GM19438 (cell line): ENCODE measurements around the gene IPMK.
"Not testable (repeated sequence)": the region's sequence is repeated elsewhere in the genome, so short reads cannot be mapped to it uniquely, and the experiment has no call there.

Experiments
- ATAC-seq: cut with Tn5 transposase; IDR thresholded peaks from one replicate; pipeline ENCODE4 v1.9.1; 2021; ENCODE audit warnings: low read depth; ENCODE audit not compliant: unreplicated experiment

IPMK gene

DNA sequence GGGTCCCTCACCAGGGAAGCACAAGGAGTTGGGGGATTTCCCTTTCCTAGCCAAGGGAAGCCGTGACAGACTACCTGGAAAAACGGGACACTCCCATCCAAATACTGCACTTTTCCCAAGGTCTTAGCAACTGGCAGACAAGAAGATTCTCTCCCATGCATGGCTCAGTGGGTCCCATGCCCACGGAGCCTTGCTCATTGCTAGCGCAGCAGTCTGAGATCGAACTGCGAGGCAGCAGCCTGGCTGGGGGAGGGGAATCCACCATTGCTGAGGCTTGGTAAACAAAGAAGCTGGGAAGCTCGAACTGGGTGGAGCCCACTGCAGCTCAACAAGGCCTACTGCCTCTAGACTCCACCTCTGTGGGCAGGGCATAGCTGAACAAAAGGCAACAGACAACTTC lies 37.8 kb downstream of the IPMK start:
- not testable (repeated sequence) for ATAC-seq

DNA sequence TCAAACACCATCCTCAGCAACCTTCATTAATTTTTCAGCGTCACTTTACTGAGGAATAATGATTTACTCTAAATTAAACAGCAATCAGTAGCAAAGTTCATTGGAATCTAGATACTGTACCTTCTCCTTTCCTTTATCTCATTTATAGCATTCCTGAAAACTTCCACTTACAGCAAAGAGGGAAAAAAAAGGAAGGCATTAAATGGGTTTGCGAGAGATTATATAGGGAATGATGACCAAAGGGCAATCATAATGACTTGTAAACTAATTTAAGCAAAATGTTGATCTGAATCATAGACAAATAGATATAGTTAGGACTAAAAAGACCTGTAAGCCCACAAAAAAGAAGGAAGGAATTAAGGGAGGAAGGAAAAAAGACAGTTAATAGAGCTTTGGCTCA lies 42.0 kb downstream of the IPMK start:
- no peak for ATAC-seq

DNA sequence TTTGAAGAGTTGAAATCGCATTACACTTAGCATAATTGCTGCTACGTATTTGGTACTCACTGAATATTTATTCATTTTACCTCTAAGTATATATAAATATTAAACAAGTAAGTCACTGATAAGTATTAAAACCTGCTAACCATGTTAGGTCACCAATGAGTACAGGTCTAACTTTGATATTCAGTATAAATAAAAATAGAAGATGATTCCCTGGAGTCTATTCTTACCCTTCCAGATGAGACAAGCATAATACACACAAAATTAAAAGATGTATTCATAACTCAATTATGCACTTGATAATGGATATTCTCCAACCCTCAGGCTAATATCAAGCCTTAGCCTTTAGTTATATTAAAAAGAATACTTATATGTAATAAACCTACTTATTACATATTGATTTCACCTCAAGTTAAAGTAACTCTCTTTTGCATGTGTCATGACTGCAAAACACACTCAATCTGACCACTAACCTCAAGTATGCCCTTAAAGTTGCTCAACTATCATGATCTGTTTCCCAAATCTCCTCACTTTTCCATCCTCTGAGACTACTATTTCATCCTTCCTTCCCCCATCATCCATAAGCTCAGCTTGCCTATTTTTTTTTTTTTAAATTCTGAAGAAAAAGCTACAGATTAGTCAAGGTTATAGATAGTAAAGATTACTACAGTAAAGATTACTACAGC lies 46.8 kb downstream of the IPMK start:
- ATAC-seq = no peak

DNA sequence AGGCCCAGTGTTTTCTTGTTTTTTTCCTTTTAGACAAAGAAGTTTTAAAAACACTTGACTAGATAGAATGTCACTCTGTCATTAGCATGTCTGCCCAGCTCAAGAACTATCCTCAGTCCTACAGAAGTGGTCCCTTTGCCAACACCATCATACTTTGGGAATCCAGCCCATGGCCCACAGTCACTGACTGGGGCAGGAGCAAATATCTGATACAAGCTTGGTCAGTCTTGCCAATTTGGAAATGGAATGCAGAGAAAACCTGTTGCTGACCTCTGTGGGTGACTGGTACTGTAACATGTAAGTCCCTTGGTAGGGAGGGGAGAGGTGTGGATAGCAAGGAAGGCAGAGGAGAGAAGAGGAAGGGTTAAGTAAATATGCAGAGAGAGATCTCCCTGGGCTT lies 47.8 kb downstream of the IPMK start:
- no peak for ATAC-seq

DNA sequence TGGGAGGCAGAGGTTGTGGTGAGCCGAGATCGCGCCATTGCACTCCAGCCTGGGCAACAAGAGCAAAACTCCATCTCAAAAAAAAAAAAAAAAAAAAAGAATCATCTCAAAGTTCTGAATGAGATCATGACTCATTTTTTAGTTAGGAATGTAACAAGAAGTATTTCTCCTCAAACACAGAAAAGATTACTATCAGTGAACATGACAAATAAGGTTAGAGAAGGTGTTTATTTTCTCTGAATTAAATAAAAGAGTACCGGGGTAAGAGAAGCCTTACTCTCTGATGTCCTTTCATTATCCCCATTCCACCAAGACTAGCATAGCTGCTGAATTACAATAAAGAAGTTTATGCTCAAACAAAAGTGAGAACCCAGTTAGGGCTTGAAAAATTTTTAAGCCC lies 50.1 kb downstream of the IPMK start:
- no peak for ATAC-seq

DNA sequence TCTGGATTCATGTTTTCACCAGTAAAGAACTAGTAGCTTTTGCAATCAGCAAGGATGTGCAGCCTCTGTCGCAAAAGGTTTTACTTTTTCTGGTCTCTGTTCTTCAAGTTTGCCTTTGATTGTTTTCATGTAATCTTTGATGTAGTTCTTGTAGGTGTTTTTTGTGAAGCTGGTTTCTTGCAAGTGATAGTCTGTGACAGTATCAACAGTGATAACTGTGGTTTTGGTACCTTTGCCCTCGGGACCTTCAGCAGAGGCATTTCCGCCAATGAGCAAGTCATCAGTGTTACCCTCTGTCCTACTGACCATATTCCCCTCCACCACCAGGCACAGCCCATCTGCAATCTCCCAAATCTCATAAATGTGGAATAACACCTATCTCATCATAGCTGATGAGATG lies 55.1 kb downstream of the IPMK start:
- ATAC-seq = no peak

DNA sequence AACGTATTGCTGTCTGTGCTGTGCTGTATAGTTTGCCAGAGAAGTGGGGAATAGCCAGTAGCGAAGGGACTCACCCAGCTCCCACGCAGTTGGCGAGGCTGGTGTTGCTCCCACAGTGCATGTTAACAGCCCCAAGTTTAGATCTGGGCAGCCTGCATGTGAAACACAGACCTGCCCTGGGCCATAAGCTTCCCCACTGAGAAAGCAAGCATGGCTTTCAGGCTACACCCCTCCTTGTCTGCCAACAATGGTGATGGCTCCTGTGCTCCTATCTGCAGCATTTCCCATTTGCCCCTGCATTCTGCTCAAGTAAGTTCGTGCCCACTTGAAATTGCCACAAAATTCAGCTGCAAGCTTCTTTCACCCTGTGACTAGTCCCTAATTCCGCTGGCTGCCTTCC lies 57.5 kb downstream of the IPMK start:
- ATAC-seq = no peak

DNA sequence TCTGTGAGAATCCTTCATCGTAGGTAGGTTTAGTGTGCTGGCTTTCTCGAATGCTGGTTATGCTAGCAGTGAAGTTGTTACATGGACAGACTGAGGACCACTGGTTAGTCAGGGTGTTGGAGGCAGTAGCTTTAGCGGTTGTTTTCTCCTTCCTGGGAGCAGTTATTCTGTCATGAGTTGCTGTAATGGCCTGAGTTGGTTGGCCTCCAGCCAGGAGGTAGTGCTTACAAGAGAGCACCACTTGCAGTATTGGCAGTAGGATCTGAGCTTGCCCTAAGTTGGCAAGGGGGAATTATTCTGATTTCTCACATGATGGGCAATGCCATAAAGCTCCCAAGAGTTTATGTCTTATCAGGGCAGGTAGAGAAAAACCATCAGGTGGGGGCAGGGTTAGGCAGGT lies 58.0 kb downstream of the IPMK start:
- no peak for ATAC-seq

DNA sequence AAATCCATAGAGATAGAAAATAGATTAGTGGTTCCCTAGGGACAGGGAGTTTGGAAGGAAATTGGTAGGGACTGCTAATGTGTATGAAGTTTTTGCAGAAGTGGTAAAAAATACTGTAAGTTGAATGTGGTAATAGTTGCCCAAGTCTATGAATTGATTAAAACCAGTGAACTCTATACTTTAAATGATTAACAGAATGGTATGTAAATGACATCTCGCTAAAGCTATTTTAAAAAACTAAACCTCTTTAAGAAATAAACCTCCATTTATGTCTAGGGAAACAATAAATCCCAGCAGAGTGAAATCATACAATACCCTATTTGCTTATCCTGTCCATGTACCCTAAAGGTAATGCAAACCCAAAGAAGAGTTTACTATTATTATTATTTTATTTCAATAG lies 61.4 kb downstream of the IPMK start:
- ATAC-seq = no peak

DNA sequence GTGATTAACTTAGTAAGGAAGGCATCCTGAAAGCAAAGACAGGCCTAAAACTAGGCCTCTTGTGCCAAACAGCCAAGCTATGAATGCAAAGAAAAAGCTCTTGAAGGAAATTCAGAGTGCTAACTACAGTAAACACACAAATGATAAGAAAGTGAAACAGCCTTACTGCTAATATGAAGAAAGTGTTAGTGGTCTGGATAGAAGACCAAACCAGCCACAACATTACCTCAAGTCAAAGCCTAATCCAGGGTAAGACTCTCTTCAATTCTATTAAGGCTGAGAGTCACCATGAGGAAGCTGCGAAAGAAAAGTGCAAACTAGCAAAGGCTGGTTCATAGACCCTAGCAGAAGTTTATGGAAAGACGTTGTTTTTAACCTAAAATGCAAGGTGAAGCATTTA lies 66.0 kb downstream of the IPMK start:
- ATAC-seq = peak; percentile 61

DNA sequence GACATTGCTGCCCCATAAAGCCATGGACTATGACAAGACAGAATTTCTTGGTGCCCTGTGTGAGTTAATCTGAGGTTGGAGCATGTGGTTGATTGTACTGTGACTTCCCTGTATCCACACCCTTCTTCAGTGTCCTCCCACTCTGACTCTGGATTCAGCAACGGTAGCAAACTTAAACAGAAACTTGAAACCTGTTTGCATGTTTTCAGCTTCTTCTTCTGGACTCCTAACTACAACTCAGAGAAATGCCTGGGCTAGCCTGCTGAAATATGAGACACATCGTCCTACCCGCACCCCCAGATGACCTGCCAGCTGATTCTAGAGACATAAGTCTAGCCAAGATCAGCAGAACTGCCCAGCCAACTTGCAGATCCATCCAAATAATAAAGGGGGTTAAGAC lies 78.4 kb downstream of the IPMK start:
- no peak for ATAC-seq

DNA sequence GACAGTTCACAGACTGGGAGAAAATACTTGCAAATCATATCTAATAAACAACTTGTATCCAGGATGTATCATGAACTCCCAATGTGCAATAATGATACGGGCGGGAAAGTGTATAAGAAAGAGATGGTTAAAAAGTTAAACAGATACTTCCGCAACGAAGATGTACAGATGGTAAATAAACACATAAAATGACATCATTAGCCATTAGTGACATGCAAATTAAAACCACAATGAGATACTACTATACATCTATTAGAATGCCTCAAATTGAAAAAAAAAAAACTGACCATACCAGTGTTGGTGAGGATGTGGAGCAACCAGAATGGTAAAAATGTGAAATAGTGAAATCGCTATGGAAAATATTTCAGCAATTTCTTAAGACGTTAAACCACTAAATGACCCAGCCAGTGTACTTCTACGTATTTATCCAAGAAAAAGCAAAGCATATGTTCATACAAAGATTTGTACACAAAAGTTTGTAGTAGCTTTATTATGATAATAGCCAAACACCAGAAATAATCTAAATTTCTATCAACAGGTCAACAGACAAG lies 83.5 kb downstream of the IPMK start:
- no peak for ATAC-seq

DNA sequence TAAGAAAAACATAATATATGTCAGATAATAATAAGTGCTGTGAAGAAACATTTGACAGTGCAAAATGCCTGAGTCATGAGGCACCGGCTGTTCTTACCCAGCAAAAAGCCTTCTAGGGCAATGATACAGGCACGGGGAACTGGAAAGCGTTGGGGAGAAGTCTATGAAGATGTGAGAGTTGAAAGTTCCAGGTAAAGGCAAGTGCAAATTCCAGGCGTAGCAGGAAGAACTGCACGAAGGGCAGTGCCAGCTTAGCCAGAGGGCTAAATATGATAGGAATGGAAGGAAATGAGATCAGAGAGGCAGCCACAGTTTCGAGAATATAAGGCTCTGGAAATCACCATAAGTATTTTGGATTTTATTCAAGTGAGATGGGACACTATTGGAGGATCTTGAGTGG lies 87.0 kb downstream of the IPMK start:
- ATAC-seq = no peak

DNA sequence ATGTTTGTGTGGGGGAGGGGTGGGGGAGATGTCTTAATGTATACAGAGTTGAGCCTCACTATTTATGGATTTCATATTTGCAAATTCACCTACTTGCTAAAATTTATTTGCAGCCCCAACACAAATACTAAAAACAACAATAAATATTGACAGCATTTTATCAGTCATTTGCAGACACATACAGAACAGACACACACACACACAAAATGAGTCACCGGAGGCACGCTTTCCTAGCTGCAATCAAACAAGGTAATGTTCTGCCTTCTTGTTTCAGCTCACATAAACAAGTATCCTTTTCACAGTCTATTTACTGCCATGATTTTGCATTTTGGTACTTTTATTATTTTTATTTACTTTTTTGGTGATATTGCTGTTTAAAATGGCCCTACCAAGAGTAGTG lies 88.5 kb downstream of the IPMK start:
- ATAC-seq = no peak

DNA sequence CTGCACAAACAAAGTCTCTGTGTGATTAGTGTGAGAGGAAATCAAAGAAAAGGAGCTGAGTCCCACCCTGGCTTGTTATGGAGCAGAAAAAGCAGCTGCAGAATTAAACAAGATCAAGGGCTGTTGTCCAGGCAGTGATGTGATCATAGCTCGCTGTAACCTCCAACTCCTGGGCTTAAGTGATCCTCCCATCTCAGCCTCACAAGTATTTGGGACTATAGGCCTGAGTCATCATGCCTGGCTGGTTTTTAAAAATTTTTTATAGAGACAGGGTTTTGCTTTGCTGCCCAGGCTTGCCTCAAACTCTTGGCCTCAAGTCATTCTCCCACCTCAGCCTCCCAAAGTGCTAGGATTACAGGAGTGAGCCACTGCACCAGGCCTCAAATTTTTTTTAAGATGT lies 88.9 kb downstream of the IPMK start:
- no peak for ATAC-seq

DNA sequence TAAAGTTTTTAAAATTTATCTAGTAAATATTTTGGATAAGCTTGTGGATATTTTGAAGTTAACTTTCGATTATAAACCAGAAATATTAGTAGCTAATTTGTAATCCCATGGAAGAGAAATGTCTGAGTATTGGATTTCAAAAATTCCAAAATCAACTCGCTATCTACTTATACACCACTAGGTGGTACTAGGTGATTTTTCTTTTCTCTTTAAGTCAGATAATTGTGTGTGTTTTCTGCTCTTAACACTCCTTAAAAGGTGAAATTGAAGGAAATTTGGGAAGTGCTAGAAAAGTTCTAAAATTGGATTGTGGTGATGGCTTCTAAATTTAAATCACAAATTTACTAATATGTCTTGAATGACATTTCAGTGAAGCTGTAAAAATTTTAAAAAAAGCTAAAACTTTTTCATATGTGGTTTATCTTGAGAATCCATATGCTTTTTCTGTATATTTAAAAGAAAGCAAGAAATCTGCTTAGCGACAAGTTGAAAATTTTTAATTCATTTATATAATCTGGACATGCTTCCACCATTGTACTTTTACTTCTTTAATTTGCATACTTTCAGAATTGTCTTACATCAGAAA lies 90.2 kb downstream of the IPMK start:
- ATAC-seq = no peak

DNA sequence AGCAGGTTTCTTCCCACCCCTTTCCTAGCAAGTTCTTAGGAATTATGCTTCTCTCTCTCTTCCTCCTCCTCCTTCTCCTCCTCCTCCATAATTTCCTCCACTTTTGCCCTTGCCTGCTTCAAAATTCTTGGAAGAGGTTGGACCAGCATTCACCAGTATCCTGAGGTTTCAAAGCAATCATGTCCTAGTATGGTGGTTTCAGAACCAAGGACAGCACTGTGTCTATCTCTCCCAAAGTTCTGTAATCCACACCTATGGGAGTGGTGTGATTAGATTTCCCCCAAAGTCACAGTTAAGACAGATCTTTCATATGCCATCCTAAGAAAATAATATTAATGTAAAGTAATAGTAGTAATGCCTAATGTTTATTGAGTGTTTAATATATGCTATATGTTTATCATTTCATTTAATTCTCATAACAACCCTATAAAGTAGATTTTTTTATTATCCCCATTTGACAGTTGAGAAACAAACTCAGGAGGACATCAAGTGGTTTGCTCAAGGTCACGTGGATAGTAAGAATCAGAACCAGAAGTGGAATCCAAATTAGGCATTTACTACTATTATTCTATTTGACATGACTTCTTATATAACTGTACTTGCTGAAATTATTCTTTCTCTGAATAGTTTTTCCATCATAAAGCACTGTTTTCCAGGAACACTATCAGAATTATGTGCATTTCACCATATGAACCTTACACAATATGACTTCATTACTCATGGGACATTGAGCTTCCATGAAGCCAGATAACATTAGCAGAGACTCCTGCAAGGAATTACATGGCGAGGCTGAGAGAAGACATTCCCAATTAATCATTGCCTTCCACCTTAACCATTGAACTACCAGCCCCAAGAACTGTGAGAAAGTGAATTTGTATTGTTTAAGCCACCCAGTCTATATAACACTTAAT lies 91.4 kb downstream of the IPMK start:
- ATAC-seq = no peak

DNA sequence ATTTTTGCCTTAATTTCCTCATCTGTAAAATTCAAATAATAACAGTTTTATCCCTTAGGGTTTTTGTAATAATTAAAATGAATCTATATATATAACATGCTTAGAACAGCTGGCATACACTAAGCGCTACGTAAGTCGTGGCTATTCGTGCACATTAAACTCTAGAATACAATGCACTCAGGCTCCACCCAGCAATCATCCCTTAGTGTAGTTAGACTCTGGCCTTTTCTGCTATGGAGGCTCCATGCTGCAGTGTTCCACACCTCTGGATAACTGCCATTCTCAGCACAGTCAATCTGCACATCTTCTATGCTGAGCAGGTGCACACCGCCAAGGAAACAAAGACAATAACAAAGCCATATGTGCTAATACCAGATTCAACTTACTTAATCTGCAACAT lies 92.9 kb downstream of the IPMK start:
- no peak for ATAC-seq

DNA sequence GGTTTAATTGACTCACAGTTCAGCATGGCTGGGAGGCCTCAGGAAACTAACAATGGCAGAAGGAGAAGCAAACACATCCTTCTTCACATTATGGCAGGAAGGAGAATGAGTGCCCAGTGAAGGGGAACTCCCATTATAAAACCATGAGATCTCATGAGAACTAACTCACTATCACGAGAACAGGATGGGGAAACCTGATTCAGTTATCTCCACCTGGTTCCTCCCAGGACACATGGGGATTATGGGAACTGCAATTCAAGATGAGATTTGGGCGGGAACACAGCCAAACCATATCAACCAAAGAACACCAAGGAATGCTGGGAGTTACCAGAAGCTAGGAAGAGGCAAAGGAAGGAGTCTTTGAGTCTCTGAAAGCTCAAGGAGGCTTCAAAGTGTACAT lies 94.3 kb downstream of the IPMK start:
- ATAC-seq = no peak

DNA sequence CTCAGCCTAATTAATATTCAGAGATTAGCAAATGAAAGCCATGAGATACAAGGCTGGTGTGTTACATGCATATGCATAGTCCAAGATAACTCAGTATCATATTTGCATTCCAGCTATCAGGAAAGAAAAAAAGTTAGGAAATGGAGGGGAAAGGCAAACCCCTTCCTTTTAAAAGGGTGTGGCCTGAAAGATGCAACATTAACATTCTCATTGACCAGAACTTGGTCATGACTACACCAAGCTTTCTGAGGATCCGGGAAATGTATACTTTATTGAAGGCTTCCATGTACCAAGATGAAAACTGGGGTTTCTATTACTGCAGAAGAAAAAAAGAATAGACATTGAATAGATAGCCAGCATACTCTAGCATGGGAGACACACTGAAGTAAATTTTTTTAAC lies 96.5 kb downstream of the IPMK start:
- no peak for ATAC-seq

DNA sequence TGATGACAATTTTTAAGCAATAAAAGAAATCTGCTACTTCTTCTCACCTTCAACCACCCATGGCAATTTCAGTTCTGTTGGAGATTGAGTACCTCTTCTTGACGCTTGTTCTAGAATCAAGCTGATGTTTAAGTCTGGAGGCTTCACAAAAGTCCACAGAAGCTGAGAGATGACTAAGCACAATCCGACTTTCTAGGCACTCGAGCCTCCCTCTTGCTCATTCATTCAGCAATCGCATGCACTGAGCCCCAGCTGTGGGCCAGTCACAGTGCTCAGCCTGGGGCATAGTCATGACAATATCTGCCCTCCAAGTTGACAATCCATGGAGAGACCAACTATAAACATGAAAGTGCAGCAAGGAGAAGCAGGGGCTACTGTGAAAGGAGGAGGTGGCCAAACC lies 103.2 kb downstream of the IPMK start:
- ATAC-seq = no peak

DNA sequence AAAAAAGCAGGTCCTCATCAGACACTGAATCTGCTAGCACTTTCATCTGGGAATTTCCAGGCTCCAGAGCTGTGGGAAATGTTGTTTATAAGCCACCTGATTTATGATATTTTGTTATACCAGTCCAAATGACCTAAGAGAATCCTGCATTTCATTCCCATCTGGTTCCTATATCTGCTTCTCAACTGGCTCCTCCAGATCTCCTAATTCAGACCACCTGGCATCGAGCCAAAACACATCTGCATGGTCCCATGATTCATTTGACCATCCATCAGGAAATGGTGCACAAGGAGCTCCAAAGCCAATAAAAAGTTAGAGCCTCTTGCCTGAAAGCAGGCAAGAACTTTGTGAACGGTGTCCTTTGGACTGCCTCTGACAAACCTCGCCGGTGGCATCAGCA lies 108.9 kb downstream of the IPMK start:
- no peak for ATAC-seq
